Keratinocyte (primary cell): Measurements from ENCODE around the gene GNG2. TPM values are rescaled to one million over a fixed set of nuclear protein-coding genes. Genes with fewer than 3 reads are reported as not detected.

Experiments used
- DNase-seq: peaks from one replicate; pipeline ENCODE4 v3.0.0-alpha.2; 2011; ENCODE audit warnings: low read depth, missing footprints, low spot score
- FAIRE-seq: peaks from 2 replicates; lab custom pipeline; 2011; peaks lifted over from hg19 to GRCh38; lab: Jason Lieb, UNC
- H2AFZ ChIP-seq: 2 replicates; pipeline ENCODE4 v1.6.0; 2012; ENCODE audit warnings: low read length, control low read depth, inconsistent platforms; ENCODE audit not compliant: control insufficient read depth
- H3K27ac ChIP-seq: 2 replicates; pipeline ENCODE4 v1.5.1; 2011; ENCODE audit warnings: low read length; ENCODE audit not compliant: control insufficient read depth, insufficient read depth
- H3K27me3 ChIP-seq: 3 replicates; pipeline ENCODE4 v1.6.0; 2011; ENCODE audit warnings: low read length; ENCODE audit not compliant: control insufficient read depth, insufficient read depth; ENCODE audit errors: extremely low read depth
- H3K36me3 ChIP-seq, 2 experiments: 2 replicates in 1 of 2; 3 replicates in 1 of 2; pipeline ENCODE4 v1.5.1; 2011; ENCODE audit warnings: low read length in 2 of 2, mild to moderate bottlenecking in 1 of 2; ENCODE audit not compliant: control insufficient read depth in 2 of 2, insufficient read depth in 2 of 2; ENCODE audit errors: extremely low read depth in 1 of 2
- H3K4me1 ChIP-seq: 3 replicates; pipeline ENCODE4 v1.5.1; 2011; ENCODE audit warnings: low read length; ENCODE audit not compliant: control insufficient read depth, insufficient read depth; ENCODE audit errors: extremely low read depth
- H3K4me2 ChIP-seq: 3 replicates; pipeline ENCODE4 v1.6.0; 2011; ENCODE audit warnings: low read depth, low read length; ENCODE audit not compliant: control insufficient read depth, insufficient read depth; ENCODE audit errors: extremely low read depth
- H3K4me3 ChIP-seq, 3 experiments: fragments of 200-600 bp in 1 of 3; sonication (generic) in 1 of 3; 2 replicates in 2 of 3; 3 replicates in 1 of 3; pipeline ENCODE4 v1.5.1; 2011 to 2016; ENCODE audit warnings: low read length in 3 of 3, mild to moderate bottlenecking in 3 of 3, control low read depth in 2 of 3, inconsistent platforms in 1 of 3, low read depth in 1 of 3, mixed read lengths in 1 of 3, mixed run types in 1 of 3, moderate library complexity in 1 of 3; ENCODE audit not compliant: control insufficient read depth in 2 of 3, insufficient read depth in 2 of 3; ENCODE audit errors: extremely low read depth in 1 of 3
- H3K79me2 ChIP-seq: 2 replicates; pipeline ENCODE4 v1.6.0; 2012; ENCODE audit warnings: low read length; ENCODE audit not compliant: control insufficient read depth, insufficient read depth
- H3K9ac ChIP-seq: 3 replicates; pipeline ENCODE4 v1.6.0; 2011; ENCODE audit warnings: low read length; ENCODE audit not compliant: control insufficient read depth, insufficient read depth; ENCODE audit errors: extremely low read depth
- H3K9me1 ChIP-seq: 3 replicates; pipeline ENCODE4 v1.6.0; 2011; ENCODE audit warnings: low read length; ENCODE audit not compliant: control insufficient read depth, insufficient read depth; ENCODE audit errors: extremely low read depth
- H3K9me3 ChIP-seq: 2 replicates; pipeline ENCODE4 v1.5.1; 2012; ENCODE audit warnings: low read depth, low read length; ENCODE audit not compliant: control insufficient read depth
- H4K20me1 ChIP-seq: 3 replicates; pipeline ENCODE4 v1.6.0; 2011; ENCODE audit warnings: low read length; ENCODE audit not compliant: control insufficient read depth, insufficient read depth; ENCODE audit errors: extremely low read depth
- EZH2 ChIP-seq: IDR thresholded peaks from one replicate; pipeline ENCODE4 v1.6.1; 2012; ENCODE audit warnings: inconsistent platforms, mild to moderate bottlenecking, low read length, moderate library complexity
- dilution Hi-C: fragments of 300-500 bp; cut with MboI; formaldehyde crosslinking; loops from one replicate; pipeline ENCODE4 v1.7.0; 2020; ENCODE audit warnings: low sequenced_read_pairs; ENCODE audit not compliant: extremely low pct_ligation_motif_present
- polyA plus RNA-seq, 5 experiments: library from polyadenylated mRNA; depleted of rRNA in 3 of 5; stranded (reverse) in 3 of 5; stranded (forward) in 1 of 5; unstranded in 1 of 5; fragments of >200 nt; gene quantifications; 1 replicate in 1 of 5; 2 replicates in 3 of 5; 3 replicates in 1 of 5; pipeline versions ENCODE4 v1.2.1 to v1.2.3, GENCODE V29; 2011 to 2012; ENCODE audit warnings: missing spikeins in 2 of 5, low read depth in 1 of 5, low replicate concordance in 1 of 5
- TF ChIP-seq, protein P1 (sequence below), 3 experiments: IDR thresholded peaks in 1 of 3; conservative IDR thresholded peaks in 1 of 3; optimal IDR thresholded peaks in 1 of 3; 2 replicates in 2 of 3; 3 replicates in 1 of 3; pipeline versions ENCODE3 to v1.5.1; 2011; ENCODE audit warnings: low read length in 3 of 3, mild to moderate bottlenecking in 3 of 3, moderate library complexity in 2 of 3, control low read depth in 1 of 3, inconsistent platforms in 1 of 3; ENCODE audit not compliant: insufficient read depth in 2 of 3; ENCODE audit errors: extremely low read depth in 1 of 3

GNG2 gene
- polyA plus RNA-seq, 1 donor (not counting 4 experiments of a cell fraction or from before 2014, with no cell fraction given), result 0.28 TPM

GRCh38 chr14:51869411-51870100 lies 9.1 kb downstream of the GNG2 start:
- no peak overlapping the region for H3K27ac ChIP-seq
- dilution Hi-C loops, result no loop called here

DNA sequence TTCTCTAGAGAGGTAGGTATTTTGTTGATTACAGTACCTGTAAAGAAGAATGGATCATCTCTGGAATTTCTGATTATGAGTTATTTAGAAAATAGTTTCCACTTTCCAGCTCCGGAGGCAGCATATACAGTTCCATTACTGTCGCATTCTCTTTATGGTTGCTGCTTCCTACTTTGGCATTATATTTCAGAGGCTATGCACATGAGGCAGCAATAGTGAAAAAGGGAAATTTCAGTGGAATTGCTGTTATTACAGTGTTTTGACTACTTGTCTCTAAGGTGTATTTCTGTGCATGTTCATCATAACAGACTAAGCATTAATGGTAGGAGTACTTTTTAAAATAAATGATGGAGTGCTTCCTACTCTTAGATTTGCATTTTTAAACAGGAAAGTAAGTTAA lies 10.2 kb downstream of the GNG2 start:
- TF ChIP-seq, protein P1, sequence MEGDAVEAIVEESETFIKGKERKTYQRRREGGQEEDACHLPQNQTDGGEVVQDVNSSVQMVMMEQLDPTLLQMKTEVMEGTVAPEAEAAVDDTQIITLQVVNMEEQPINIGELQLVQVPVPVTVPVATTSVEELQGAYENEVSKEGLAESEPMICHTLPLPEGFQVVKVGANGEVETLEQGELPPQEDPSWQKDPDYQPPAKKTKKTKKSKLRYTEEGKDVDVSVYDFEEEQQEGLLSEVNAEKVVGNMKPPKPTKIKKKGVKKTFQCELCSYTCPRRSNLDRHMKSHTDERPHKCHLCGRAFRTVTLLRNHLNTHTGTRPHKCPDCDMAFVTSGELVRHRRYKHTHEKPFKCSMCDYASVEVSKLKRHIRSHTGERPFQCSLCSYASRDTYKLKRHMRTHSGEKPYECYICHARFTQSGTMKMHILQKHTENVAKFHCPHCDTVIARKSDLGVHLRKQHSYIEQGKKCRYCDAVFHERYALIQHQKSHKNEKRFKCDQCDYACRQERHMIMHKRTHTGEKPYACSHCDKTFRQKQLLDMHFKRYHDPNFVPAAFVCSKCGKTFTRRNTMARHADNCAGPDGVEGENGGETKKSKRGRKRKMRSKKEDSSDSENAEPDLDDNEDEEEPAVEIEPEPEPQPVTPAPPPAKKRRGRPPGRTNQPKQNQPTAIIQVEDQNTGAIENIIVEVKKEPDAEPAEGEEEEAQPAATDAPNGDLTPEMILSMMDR (optimal IDR thresholded peaks at IDR 0.05 in 1 of 3, IDR thresholded peaks at IDR 0.05 in 1 of 3, conservative IDR thresholded peaks at IDR 0.05 in 1 of 3; ENCODE audit: extremely low read depth in 1 of 3, insufficient read depth in 2 of 3, low read length in 3 of 3), result no peak
- TF ChIP-seq EZH2, result no peak
- no peaks in the 10 kb centered on the region for H3K9me1 ChIP-seq
- no peaks in the 10 kb centered on the region for H3K4me1 ChIP-seq
- no peak overlapping the region for H3K4me3 ChIP-seq
- no peaks in the 10 kb centered on the region for H3K79me2 ChIP-seq
- no peaks in the 10 kb centered on the region for H4K20me1 ChIP-seq
- H3K9me3 ChIP-seq, result no peaks in the 10 kb centered on the region
- H3K27ac ChIP-seq, result no peak overlapping the region
- no peak for DNase-seq
- dilution Hi-C loops, result no loop called here
- H2AFZ ChIP-seq, result no peak overlapping the region
- H3K36me3 ChIP-seq, result no peaks in the 10 kb centered on the region
- FAIRE-seq, result no peak
- H3K4me2 ChIP-seq, result no peak overlapping the region
- H3K27me3 ChIP-seq, result peaks cover 7% of the 10 kb centered on the region
- no peak overlapping the region for H3K9ac ChIP-seq

More at GRCh38 chr14:51869411-51870100, 9.1 kb downstream of the GNG2 start:
- Histone ChIP-seq H2AFZ (no peak overlapping the region), H3K4me1 (no peaks in the 10 kb centered on the region), H3K9me1 (no peaks in the 10 kb centered on the region), H3K4me3 (no peak overlapping the region), H3K4me2 (no peak overlapping the region), H3K9me3 (no peaks in the 10 kb centered on the region), H3K36me3 (no peaks in the 10 kb centered on the region), H4K20me1 (no peaks in the 10 kb centered on the region), H3K27me3 (peaks cover 7% of the 10 kb centered on the region), H3K9ac (no peak overlapping the region), H3K79me2 (no peaks in the 10 kb centered on the region)
- DNase-seq, result no peak
- TF ChIP-seq EZH2, result no peak
- TF ChIP-seq, protein P1 (optimal IDR thresholded peaks at IDR 0.05 in 1 of 3, IDR thresholded peaks at IDR 0.05 in 1 of 3, conservative IDR thresholded peaks at IDR 0.05 in 1 of 3; ENCODE audit: extremely low read depth in 1 of 3, insufficient read depth in 2 of 3, low read length in 3 of 3), result no peak
- FAIRE-seq, result no peak
